DMS114 treated with DMSO at 0.1 percent for 48 hours (cell line): ENCODE results near the gene PLA2G4E.

Experiments
- DNase-seq: peaks from one replicate; lab custom pipeline; 2025; ENCODE audit not compliant: unreplicated experiment; lab: John Stamatoyannopoulos, UW

The PLA2G4E gene

DNA sequence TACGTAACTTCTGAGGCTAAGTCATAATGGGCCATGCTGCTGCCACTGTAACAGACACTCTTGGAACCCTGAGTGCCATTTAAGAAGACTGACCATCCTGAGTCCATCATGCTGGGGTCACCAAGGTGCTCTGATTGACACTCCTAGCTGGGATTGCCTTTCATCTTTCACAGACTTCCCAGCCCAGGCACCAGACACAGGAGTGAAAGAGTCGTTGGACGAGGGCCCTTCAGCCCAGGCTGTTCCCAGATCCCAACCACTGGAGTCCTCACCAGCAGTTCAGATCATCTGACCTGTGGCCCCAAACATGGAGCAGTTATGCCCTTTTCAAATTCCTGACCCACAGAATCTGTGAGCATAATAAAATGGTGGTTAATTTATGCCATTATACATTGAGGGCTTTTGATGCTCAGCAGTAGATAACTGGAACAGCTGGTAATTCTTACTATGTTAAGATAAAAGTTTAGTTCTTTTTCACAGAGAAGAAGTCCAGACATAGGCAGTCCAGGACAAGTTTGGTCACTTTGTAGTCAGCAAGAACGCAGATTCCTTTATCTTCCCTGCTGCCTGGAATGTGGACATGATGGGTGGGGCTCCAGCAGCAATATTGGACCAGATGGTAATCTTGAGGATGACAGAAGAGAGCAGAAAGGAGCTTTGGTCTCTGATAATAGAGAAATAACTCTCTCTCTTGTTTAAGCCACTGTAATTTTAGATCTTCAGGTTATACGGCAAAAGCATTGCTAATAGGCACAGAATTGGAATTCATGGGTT lies 41.2 kb downstream of the PLA2G4E start:
- DNase-seq: no peak

DNA sequence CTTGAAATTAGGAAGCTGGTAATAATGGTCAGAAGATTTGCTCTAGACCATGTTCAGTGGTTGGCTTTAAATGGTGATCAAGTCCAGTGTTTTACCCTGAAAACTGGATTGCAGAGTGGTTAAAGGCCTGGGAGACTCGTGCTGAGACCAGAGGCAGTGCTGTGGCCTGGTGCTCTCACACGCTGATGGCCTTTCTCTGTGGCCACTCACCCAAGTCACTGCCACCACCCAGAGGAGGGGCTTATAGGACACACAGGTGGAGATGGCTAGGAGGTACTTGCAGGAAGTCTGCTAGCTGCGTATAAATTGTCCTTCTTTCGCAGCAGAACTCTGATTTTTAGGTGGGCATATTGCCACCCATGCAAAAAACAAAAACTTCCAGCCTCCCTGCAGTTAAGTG lies 42.3 kb downstream of the PLA2G4E start:
- no peak for DNase-seq

DNA sequence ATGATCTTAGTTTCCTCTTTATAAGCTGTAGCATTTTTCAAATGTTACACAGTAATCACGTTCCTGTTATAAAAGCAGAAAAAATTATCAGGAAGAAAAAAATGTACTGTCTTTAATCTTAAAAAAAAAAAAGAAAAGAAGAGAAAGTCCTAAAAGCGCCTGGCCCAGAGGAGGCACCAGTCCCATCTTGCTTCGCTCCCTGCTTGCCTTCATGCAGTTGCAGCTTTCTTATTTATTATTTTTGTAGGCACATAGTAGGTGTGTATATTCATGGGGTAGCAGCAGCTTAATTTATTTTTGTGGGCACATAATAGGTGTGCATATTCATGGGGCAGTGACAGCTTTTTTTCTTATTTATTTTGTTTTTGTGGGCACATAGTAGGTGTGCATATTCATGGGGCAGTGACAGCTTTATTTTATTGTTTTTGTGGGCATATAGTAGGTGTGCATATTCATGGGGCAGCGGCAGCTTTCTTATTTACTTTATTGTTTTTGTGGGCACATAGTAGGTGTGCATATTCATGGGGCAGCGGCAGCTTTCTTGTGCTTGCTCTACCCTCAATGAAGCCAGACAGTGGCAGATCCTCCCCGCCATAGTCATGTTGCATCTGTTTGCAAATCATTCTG lies 43.0 kb downstream of the PLA2G4E start:
- DNase-seq: no peak

DNA sequence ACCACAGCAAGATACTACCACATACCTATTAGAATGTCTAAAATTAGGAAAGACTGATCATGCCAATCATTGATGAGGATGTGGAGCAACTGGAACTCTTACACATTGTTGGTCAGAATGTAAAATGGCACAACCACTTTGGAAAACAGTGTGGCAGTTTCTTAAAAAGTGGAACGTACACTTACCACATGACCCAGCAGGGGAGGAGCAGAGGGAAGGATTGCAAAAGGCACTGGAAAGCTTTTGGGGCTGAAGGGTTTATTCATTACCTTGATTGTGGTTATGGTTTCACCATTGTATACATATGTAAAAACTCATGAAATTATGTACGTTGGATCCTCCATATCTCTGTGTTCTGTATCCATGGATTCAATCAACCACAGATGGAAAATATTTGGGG lies 45.2 kb downstream of the PLA2G4E start:
- no peak for DNase-seq

DNA sequence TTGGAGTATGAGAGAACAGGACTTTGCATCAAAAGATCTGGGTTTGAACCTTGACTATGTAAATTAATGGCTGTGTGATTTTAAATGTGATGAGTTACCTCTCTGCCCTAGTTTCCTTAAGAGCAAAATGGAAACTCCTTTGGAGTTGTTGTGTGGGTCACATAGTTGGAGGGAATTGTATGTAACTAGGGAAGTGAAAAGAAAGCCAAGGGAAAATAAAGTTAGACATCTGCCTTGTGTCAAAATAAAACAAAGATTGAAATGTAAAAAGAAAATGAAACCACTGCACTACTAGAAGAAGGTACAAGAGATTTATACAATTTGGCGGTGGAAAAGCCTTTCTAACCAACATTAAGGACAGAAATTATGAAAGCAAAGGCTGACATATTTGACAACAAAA lies 46.8 kb downstream of the PLA2G4E start:
- no peak for DNase-seq

DNA sequence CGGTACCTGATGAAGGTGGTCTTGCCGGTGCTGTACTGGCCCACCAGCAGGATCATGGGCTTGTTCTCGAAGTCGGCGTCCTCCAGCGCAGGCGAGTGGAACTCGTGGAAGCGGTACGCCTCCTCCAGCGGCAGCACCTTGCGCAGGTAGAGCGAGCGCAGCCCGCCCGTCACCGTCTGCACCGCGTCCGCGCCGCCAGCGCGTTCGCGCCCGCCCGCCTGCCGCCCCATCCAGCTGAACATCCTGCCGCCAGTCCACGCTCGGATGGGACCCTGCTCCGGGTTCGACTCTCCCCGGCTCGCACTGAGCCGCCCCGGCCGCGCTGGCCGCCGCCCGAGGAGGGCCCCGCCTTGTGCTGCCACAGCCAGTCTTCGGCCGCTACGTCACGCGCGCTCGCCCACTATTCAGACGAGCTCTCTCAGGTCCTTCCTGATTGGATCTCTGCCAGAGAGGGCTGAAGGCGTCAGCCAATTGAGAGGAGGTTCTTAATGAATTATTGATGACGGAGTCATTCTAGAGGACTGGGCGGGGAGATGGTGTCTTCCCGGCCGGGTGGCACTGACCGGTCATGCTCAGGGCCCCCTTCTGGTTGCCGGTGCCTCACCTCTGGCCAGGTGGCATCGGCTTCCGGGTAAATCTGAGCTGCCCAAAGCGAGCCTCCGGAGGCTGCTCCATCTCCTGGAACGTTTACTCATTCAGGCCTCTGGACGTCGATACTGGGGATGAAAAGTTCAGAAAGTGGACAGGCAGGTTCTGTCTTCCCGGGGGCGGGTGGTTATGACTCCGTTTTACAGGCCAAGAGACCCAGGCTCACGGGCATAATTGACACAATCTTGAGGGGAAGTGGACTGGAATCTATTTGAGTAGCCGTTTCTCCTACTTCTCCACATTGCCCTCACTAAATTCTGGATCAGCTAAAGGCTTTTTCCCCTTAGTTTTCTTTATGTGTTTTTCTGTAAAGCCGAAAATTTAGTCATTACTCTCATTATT lies 48.3 kb downstream of the PLA2G4E start, which contains the start of gene EHD4:
Gene EHD4, minus strand, starts transcription at position 305 of the 990 bp plus-strand sequence. Its CDS starts 63 bp downstream, at position 242.
- DNase-seq: peak; percentile 97

DNA sequence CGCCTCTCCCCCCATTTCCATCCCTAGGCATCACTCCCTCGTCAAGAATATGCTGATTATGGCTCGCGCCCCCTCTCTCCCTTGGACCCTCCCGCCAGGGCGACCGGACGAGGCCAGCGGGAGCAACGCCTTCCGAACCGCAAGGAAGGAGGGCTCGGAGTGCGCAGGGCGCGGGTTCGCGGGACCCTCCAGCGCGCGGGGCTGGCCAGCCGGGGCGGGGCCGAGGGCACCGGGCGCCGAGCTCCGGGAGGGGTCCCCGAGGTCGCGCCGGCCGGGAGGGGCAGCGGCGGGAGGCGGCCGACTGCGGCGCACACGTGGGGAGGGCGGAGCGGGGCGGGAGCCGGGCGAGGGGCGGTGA lies 49.0 kb downstream of the PLA2G4E start:
- no peak for DNase-seq

DNA sequence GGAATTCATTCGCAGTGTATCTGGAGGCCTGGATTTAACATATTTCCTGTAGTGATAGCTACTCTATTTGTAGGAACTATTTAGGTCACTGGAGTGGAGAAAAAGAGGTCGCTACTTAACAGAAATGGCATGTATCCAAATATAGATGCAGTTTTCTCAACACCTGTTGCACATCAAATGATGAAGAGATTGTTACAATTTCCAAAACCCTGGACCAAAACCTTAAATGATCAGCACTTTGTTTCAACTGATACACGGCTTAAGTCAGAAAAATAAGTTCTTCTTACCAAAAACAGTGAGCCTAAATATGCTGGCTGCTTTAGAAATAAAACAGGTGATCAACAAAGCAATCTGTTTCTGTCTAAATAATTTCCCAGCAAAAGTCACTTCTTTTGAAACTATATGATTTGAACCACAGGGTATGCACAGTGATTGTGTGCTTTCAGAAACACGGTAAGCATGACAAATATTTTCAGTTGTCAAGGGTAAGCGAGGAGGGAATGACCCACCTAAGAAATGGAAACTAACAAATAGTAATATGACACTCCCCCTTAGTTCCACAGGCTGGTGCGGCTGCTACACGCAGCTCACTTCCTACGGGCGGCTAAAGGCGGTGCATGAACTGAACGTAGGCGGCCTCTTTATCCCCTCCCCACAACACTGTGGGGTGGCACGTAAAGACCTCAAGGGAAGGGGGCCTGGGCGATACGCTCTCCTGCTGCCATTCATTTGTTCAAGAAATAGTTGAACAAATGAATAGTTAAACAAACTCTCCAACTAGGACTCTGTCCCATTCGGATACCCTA lies 49.5 kb downstream of the PLA2G4E start:
- peak; percentile 32 for DNase-seq

DNA sequence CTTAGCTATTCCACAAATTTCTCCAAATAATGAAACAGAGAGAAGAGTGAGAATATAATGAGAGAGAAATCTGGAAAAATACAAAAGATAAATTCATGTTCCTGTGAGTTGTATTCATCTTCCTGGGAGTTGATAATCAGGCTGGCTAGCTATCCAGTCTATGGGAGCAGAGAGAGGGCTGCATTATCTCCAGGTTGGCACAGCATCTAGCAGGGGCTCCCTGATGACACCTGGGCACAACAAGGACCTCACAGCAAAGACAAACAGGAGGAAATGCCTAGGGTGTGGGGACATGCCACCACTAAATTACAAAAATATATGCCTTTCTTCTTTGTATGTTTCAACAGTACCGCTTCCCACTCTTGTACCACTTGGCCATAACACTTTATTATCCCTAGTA lies 50.4 kb downstream of the PLA2G4E start:
- DNase-seq: no peak

DNA sequence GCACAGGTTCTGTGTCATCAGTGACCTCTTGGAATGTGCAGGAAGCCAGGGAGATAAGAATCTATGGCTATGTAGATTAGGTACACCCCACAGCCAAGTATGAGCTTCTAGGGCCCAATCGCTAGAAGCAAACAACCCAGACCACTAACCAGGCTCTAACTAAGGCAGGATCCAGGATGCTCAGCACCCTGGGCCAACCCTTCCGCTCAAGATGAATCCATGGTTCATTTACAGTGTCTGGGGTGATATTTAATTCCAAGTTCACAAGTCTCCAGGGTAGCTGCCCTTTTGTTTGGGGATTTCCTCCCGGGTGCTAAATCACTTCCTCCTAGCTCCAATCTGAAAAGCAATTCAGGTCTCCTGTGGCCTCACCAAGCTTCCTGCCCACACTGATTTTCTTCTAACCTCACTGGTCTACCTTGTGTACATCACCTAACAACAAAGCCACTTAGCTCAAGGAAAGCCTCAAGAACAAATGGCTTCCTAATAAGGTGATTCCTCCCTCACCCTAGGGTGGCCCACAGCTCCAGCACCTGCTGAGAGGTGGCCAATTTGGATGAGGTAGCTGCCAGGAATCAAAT lies 50.9 kb downstream of the PLA2G4E start:
- no peak for DNase-seq

DNA sequence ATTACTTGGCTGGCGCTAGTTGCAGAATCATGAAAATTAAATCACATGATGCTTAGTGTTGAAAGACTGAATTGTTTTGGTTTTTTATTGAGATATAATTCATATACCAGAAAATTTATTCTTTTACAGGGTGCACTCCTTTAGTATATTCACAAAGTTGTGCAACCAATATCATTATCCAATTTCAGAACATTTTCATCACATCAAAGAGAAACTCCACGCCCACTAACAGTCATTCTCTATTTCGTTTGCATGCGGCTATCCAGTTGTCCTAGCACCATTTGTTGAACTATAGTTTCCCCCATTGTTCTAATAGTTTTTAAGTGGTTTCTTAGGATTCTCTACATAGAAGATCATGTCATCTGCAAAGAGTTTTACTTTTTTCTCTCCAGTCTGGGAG lies 52.1 kb downstream of the PLA2G4E start:
- DNase-seq: no peak

DNA sequence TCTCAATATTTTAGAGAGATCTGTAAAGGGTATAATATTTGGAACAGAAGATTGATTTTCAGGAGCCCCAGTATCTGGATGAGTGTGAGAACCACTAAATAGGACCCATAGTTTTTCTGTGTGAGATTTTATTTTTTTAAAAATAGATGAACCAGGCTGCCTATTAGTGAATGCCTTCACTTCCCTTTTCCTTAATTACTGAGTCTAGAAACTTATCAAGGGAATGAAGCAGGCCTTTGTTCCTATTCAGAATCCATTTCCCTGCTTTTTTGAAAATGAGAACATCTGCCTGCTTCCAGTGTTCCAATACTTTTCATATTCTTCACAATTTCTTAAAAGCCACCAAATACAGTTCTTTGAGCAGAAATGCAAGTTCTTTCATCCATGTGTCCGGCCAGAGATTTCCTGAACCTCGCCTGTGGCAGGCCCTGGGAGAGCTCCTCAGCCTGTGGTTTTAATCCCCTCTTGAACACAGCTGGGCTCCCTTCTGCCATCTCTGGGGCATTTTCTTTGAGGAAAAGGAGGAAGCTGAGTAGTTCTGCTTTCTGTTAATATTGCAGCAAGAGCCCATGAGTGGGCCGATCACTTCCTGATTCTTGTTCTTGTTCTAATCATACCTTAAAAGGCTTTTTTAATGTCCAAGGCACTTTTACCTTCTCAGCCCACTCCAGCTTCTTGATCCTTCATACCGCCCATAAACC lies 53.2 kb downstream of the PLA2G4E start:
- no peak for DNase-seq

DNA sequence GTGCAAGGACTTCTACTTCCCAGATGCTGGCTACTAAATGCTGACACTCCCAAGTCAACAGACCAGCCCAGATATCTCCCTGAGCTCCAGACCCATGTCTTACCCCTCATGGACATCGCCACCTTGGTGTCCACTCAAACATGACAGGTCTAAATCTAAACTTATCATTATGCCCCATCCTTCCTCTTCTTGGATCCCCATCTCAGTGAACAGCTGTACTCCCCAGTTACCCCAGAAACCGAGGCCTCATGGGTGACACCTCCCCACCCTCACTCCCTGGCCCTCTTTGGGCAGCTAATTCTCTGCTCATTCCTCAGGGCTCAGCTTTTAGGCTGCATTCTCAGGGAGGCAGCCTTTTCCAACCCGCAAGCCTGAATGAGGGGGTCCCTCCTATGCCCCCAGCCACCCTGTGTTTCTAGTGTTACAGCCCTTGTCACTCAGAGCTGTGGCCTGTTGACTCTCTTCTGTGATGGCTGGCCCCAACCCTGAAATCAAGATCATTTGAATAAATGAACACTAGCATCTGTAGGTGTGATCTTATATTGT lies 53.8 kb downstream of the PLA2G4E start:
- DNase-seq: no peak

DNA sequence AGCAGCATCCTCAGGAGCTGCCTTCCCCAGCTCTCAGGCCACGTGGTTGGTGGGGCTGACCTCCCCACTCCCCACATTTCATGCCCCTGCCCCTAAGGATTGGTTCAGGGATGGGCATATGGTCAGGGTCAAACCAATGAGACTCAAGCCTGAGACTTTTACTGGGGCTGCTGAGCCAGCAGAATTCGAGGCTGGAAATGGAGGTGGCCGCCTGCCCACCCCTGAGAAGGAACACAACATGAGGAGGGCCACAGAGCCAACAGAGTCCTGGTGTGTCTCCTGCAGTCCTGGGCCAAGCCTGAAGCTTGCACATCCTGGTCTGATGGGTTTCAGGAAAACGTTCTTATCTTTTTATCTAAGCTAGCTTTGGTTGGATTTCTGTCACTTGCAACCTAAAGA lies 54.4 kb downstream of the PLA2G4E start:
- no peak for DNase-seq

DNA sequence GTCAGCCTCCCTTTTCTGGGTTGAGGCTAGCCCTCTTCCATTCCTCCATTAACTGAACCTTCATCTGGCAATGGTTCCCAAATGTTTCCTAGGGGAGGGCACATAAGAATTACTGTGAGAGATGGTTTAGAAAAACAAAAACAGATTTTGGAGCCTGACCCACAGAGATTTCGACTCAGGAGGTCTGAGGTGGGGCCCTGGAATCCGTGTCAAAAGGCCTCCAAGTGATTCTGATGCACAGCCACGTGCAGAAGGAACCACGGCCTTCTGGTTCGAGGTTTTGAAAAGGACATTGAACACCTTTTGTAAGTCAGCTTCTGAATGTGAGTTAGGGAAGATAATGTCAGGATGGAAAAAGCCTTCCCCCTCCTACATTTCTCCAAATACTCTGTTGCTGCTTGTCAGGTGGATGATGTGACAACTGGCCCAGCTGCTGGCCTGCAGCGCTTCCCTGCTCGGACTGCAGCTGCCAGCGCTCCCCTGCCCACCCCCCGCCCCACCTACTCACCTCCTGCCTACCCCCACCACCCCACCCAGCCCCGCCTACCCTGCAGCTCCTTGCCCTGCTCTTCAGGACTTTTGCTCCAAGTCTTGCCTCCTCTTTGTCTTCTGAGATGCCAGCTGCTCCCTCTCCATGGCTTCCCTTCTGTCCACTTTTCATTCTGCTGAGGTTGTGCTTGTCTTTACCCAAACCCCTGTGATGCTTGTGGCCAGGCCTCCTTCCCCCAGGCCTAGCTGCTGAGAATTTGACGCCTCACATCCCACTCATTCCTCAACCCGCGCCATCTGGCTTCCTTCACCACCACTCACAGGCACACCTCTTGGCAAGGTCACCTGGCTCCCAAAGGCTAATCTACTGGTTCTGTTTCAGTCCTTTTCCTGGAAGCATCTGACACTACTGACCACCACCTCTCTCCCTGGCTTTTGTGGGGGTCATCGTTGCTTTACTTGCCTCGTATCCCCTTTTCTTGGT lies 55.1 kb downstream of the PLA2G4E start:
- no peak for DNase-seq

DNA sequence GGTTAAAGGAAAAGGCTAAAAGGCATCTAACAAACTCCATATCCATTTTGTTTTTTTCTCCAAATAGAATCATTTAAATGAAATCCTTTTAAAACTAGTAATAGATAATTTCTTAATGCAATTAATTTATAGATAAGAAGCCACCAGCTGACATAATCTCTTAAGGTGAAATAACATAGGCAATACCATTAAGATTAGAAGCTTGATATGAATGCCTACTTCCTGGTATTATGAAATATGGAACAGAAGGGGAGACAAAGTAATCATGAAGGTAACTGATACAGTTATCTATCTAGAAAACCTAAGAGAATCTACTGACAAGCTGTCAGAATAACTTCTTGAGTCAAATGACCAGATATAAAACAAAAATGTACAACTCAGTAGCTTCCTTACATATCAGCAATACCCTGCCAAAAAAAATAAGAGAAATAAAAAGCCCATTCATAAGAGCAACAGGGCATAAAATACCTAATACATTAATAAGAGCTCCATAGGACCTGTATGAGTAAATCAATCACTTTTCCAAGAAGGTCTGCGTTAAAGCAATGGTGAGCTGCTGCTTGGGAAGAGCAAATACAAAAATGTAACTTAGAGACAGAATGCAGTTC lies 59.1 kb downstream of the PLA2G4E start:
- no peak for DNase-seq

DNA sequence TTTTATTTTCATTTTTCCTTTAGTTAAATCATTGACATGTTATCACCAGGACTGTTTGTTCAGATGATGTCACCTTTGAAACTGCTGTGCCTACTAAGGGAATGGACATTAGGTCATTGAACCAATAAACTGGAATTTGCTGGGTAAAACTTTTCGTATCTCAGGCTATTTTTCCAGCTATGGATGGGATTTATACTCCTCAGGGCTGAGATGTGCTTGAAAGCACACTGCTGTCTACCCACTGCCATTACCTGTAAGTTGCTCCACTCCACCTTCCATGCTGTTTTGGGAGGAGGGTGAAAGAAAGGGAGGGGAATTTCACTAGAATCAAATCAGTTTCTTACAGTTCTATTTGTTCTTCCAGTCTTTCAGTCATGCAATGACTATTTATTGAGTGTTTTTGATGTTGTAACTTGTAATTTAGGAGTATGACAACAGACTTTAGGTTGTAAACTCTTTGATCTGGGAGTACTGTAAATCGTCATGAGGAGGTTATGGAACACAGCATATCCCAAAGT lies 59.8 kb downstream of the PLA2G4E start:
- no peak for DNase-seq

DNA sequence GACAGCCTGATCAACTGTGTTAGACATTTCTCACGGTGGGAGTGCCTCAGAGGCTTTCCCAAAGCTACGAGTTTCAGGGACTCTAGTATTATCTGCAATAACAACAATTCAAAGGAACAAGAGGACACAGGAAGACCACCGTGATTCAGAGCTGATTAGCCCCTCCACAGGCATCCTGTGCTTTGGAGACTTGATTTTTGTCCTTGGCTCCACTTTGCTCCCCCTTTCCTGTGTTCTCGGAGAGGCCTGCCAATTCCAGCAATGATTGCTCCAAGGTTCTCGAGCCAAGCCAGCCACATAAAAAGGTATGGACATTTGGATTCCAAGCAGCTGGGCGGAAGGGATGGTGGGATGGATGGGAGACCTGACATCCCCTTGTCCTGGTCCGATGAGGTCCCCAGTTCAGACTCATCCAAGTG lies 62.8 kb downstream of the PLA2G4E start:
- no peak for DNase-seq
